Activated CD8-positive, alpha-beta memory T cell treated with anti-CD3 and anti-CD28 coated beads, Interleukin-2, amount 10 ng/mL, durations not matched to agents 7 days and 5 days (primary cell): Measurements from ENCODE around the gene KCNJ5. TPM values are rescaled to one million over a fixed set of nuclear protein-coding genes. Genes with fewer than 3 reads are reported as not detected.

Source experiments
- total RNA-seq, 2 experiments: library from RNA; stranded (reverse); gene quantifications; one replicate each; pipeline ENCODE4 v1.2.3, GENCODE V29; 2021

Gene KCNJ5
- total RNA-seq, 2 experiments from 2014 or later = not detected

Other genes with a start within 250 kb of the KCNJ5 start
- gene FLI1, start 197.3 kb upstream of the KCNJ5 start, total RNA-seq = 100 to 1,000 TPM in 1 of 2 experiments, 10 to 100 TPM in 1; 85.0 to 105 TPM
- gene KCNJ1, start 24.1 kb upstream of the KCNJ5 start, total RNA-seq = not detected
- not detected for gene TP53AIP1, start 51.5 kb downstream of the KCNJ5 start, total RNA-seq